ENCODE results near the gene NSF. TPM values are rescaled to one million over a fixed set of nuclear protein-coding genes. Genes with fewer than 3 reads are reported as not detected.
"Not testable (repeated sequence)": the region's sequence is repeated elsewhere in the genome, so short reads cannot be mapped to it uniquely, and the experiment has no call there.

NSF gene
- polyA plus RNA-seq, 6 donors from 2014 or later = 14.9 to 29.8 (median 18.9) TPM

- H3K27ac Mint-ChIP-seq; DNase-seq; ATAC-seq (ENCODE audit: low read depth in 2 of 2); H3K9me3 Mint-ChIP-seq; H3K4me1 Mint-ChIP-seq; H3K4me3 Mint-ChIP-seq; H3K36me3 Mint-ChIP-seq; H3K27me3 Mint-ChIP-seq: not testable (repeated sequence)
Measured at GRCh38 chr17:46649246-46649645, 58.8 kb downstream of the NSF start.

- H3K9me3 Mint-ChIP-seq, H3K4me1 Mint-ChIP-seq, H3K36me3 Mint-ChIP-seq, H3K27ac Mint-ChIP-seq, DNase-seq, H3K4me3 Mint-ChIP-seq, H3K27me3 Mint-ChIP-seq: not testable (repeated sequence)
- ATAC-seq (ENCODE audit: low read depth in 2 of 2) = peak; percentile 98 to 99
Measured at GRCh38 chr17:46652024-46652643, 61.7 kb downstream of the NSF start.

- H3K4me1 Mint-ChIP-seq; H3K4me3 Mint-ChIP-seq; H3K27me3 Mint-ChIP-seq; H3K9me3 Mint-ChIP-seq; ATAC-seq (ENCODE audit: low read depth in 2 of 2); DNase-seq; H3K36me3 Mint-ChIP-seq; H3K27ac Mint-ChIP-seq: not testable (repeated sequence)
Measured at GRCh38 chr17:46658235-46658634, 67.8 kb downstream of the NSF start.

- H3K27me3 Mint-ChIP-seq; ATAC-seq (ENCODE audit: low read depth in 2 of 2); H3K4me3 Mint-ChIP-seq; H3K27ac Mint-ChIP-seq; H3K36me3 Mint-ChIP-seq; DNase-seq; H3K9me3 Mint-ChIP-seq; H3K4me1 Mint-ChIP-seq: not testable (repeated sequence)
Measured at GRCh38 chr17:46659702-46660101, 69.2 kb downstream of the NSF start.

- not testable (repeated sequence) for H3K4me1 Mint-ChIP-seq; ATAC-seq (ENCODE audit: low read depth in 2 of 2); H3K9me3 Mint-ChIP-seq; H3K27ac Mint-ChIP-seq; H3K4me3 Mint-ChIP-seq; DNase-seq; H3K27me3 Mint-ChIP-seq; H3K36me3 Mint-ChIP-seq
Measured at GRCh38 chr17:46663123-46663522, 72.7 kb downstream of the NSF start.

- not testable (repeated sequence) for H3K9me3 Mint-ChIP-seq; H3K36me3 Mint-ChIP-seq; ATAC-seq (ENCODE audit: low read depth in 2 of 2); H3K27me3 Mint-ChIP-seq; H3K4me3 Mint-ChIP-seq; H3K4me1 Mint-ChIP-seq; H3K27ac Mint-ChIP-seq; DNase-seq
Measured at GRCh38 chr17:46663552-46663951, 73.1 kb downstream of the NSF start.

- not testable (repeated sequence) for H3K27ac Mint-ChIP-seq; H3K36me3 Mint-ChIP-seq; H3K27me3 Mint-ChIP-seq; H3K4me1 Mint-ChIP-seq; H3K9me3 Mint-ChIP-seq; H3K4me3 Mint-ChIP-seq; DNase-seq; ATAC-seq (ENCODE audit: low read depth in 2 of 2)
Measured at GRCh38 chr17:46665969-46666368, 75.5 kb downstream of the NSF start.

- H3K27ac Mint-ChIP-seq; ATAC-seq (ENCODE audit: low read depth in 2 of 2): not testable (repeated sequence)
Measured at GRCh38 chr17:46670789-46671188, 80.3 kb downstream of the NSF start.

GRCh38 chr17:46672777-46673176 lies 82.3 kb downstream of the NSF start:
- H3K4me3 Mint-ChIP-seq; H3K27me3 Mint-ChIP-seq; H3K9me3 Mint-ChIP-seq; H3K36me3 Mint-ChIP-seq; H3K4me1 Mint-ChIP-seq; DNase-seq; ATAC-seq (ENCODE audit: low read depth in 2 of 2); H3K27ac Mint-ChIP-seq: not testable (repeated sequence)

More at GRCh38 chr17:46670789-46671188, 80.3 kb downstream of the NSF start:
- not testable (repeated sequence) for H3K36me3 Mint-ChIP-seq, H3K4me1 Mint-ChIP-seq, DNase-seq, H3K9me3 Mint-ChIP-seq, H3K4me3 Mint-ChIP-seq, H3K27me3 Mint-ChIP-seq

- H3K4me1 Mint-ChIP-seq; H3K27ac Mint-ChIP-seq; DNase-seq; ATAC-seq (ENCODE audit: low read depth in 2 of 2); H3K4me3 Mint-ChIP-seq; H3K9me3 Mint-ChIP-seq; H3K27me3 Mint-ChIP-seq; H3K36me3 Mint-ChIP-seq: not testable (repeated sequence)
Measured at GRCh38 chr17:46677819-46678218, 87.3 kb downstream of the NSF start.

GRCh38 chr17:46683653-46684052 lies 93.2 kb downstream of the NSF start:
- not testable (repeated sequence) for H3K27me3 Mint-ChIP-seq, H3K4me3 Mint-ChIP-seq

GRCh38 chr17:46685284-46685683 lies 94.8 kb downstream of the NSF start:
- not testable (repeated sequence) for H3K4me1 Mint-ChIP-seq; H3K27ac Mint-ChIP-seq; H3K9me3 Mint-ChIP-seq; H3K36me3 Mint-ChIP-seq; H3K4me3 Mint-ChIP-seq; DNase-seq; H3K27me3 Mint-ChIP-seq; ATAC-seq (ENCODE audit: low read depth in 2 of 2)

More at GRCh38 chr17:46683653-46684052, 93.2 kb downstream of the NSF start:
- H3K27ac Mint-ChIP-seq; H3K9me3 Mint-ChIP-seq; ATAC-seq (ENCODE audit: low read depth in 2 of 2); H3K36me3 Mint-ChIP-seq; DNase-seq; H3K4me1 Mint-ChIP-seq: not testable (repeated sequence)

GRCh38 chr17:46692196-46692595 lies 101.7 kb downstream of the NSF start:
- not testable (repeated sequence) for H3K36me3 Mint-ChIP-seq; H3K4me1 Mint-ChIP-seq; H3K27ac Mint-ChIP-seq; ATAC-seq (ENCODE audit: low read depth in 2 of 2); H3K4me3 Mint-ChIP-seq; DNase-seq; H3K27me3 Mint-ChIP-seq; H3K9me3 Mint-ChIP-seq

- ATAC-seq (ENCODE audit: low read depth in 2 of 2) = peak; percentile 96 to 97
Measured at GRCh38 chr17:46693283-46693682, 102.8 kb downstream of the NSF start.

GRCh38 chr17:46696522-46696921 lies 106.1 kb downstream of the NSF start:
- H3K27ac Mint-ChIP-seq; H3K36me3 Mint-ChIP-seq; DNase-seq; H3K4me1 Mint-ChIP-seq; ATAC-seq (ENCODE audit: low read depth in 2 of 2); H3K27me3 Mint-ChIP-seq; H3K9me3 Mint-ChIP-seq; H3K4me3 Mint-ChIP-seq: not testable (repeated sequence)

More at GRCh38 chr17:46693283-46693682, 102.8 kb downstream of the NSF start:
- H3K4me1 Mint-ChIP-seq, H3K36me3 Mint-ChIP-seq, H3K27me3 Mint-ChIP-seq, H3K9me3 Mint-ChIP-seq: not testable (repeated sequence)
- Mint-ChIP-seq H3K4me3 (peak overlapping the region in 1 of 8 donors; percentile 47), H3K27ac (peak overlapping the region in 2 of 6 donors; percentile 41 to 66)
- DNase-seq = peak; percentile 33

Measured in naive B cell (primary cell).